EL (cell line): ENCODE data around the gene STAC3.

Source experiments
- DNase-seq: peaks from one replicate; pipeline ENCODE4 v3.0.0-alpha.2; 2016

Gene STAC3

GRCh38 chr12:57210461-57210860 lies 40.5 kb downstream of the STAC3 start:
- no peak for DNase-seq

GRCh38 chr12:57209916-57210315 lies 41.1 kb downstream of the STAC3 start:
- DNase-seq, result no peak

GRCh38 chr12:57208631-57209282 lies 42.2 kb downstream of the STAC3 start:
- no peak for DNase-seq

DNA sequence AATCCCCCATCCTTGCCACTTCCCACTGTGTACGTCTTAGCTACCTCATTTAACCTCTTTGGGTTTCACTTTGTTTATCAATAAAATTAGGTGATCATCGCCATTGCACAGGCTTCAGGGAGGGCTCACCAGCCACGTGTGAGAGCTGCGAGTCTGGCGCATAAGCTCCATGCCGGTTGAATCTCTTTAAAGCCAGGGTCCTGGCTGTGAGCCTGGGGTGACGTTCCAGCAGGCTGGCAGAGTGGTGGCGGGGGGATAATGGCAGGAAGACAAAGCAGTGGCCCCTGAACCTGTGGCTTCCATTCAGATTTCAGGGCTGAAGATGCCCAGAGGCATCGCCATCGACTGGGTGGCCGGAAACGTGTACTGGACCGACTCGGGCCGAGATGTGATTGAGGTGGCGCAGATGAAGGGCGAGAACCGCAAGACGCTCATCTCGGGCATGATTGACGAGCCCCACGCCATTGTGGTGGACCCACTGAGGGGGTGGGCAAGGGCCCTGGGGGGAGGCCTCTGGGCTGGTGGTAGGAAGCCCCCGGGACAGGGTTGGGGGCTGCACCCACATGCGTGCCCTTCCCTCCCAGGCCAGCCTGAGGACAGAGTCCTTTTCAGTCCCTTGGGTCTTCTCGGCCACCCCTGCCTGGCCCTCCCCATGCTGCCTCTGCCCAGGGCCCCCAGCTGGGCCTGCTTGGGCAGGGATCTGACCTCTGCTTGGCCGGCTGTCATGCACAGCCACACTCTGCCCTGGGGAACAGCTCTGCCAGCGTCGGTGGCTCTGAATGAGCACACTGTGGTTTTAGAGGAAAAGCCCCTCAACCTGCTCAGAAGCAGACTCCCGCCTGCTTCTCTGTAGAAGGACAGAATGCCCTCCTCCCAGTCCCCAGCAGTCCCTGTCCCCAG lies 43.0 kb downstream of the STAC3 start:
- DNase-seq, result no peak

DNA sequence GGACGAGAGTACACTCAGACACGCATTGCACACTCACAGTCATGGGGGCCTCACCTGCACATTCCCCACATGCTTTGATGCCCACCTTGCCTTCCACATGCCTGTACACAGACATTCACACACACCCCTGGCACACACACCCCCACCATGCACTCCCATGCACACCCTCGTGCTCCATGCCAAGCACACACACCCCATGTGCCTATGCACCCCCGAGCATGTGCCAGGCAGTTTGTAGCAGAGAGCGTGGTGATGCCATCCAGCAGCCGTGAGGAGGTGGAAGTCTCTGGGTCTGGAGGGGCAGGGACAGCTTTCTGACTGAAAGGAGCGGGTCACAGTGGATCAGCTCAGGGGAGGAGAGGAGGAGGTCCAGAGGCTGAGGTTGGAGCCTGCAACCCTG lies 45.1 kb downstream of the STAC3 start:
- no peak for DNase-seq

DNA sequence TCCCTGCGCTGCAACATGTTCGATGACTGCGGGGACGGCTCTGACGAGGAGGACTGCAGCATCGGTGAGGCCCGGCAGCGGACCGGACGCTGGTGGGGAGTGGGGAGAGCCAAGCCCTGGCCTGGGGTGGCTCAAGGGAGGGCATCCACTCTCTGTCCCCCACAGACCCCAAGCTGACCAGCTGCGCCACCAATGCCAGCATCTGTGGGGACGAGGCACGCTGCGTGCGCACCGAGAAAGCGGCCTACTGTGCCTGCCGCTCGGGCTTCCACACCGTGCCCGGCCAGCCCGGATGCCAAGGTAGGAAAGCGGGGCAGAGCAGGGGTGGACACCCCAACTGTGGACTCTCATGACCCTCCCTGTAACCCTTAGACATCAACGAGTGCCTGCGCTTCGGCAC lies 45.8 kb downstream of the STAC3 start:
- no peak for DNase-seq

GRCh38 chr12:57204454-57204853 lies 46.5 kb downstream of the STAC3 start:
- no peak for DNase-seq

GRCh38 chr12:57203791-57204190 lies 47.2 kb downstream of the STAC3 start:
- DNase-seq, result no peak

- no peak for DNase-seq
Observed at GRCh38 chr12:57203201-57203600, 47.8 kb downstream of the STAC3 start.

- no peak for DNase-seq
Observed at GRCh38 chr12:57202321-57202720, 48.7 kb downstream of the STAC3 start.

- DNase-seq, result no peak
Observed at GRCh38 chr12:57201631-57202030, 49.4 kb downstream of the STAC3 start.

DNA sequence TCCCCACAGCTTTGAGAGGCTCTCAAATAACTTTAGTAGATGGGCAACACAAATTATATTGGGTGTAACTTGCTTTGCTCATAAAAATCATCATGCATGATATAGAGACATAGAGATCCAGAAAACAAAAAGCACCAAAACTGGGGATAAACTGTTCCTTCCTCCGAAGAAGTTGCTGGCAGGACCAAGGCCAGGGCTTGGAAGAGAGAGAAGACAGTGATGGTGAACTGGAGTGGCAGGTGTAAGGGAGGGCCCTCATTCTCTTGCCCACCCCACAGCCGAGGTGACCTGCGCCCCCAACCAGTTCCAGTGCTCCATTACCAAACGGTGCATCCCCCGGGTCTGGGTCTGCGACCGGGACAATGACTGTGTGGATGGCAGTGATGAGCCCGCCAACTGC lies 49.8 kb downstream of the STAC3 start:
- DNase-seq, result no peak

GRCh38 chr12:57200497-57200896 lies 50.5 kb downstream of the STAC3 start:
- DNase-seq, result no peak

DNA sequence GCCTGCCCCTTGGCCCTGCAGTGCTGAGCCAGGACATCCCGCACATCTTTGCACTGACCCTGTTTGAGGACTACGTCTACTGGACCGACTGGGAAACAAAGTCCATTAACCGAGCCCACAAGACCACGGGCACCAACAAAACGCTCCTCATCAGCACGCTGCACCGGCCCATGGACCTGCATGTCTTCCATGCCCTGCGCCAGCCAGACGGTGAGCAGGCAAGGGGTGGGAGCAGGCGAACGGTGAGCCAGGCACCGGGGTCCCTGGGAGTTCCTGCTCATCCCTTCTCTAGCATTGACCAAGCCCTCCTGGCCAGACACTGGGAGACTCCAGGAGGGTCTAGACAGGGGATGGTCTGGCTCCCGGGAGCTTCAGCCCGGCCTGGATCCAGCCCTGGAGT lies 51.8 kb downstream of the STAC3 start:
- DNase-seq, result no peak

GRCh38 chr12:57198329-57198728 lies 52.7 kb downstream of the STAC3 start:
- DNase-seq, result no peak

GRCh38 chr12:57196956-57197355 lies 54.0 kb downstream of the STAC3 start:
- no peak for DNase-seq

- no peak for DNase-seq
Observed at GRCh38 chr12:57196439-57196838, 54.5 kb downstream of the STAC3 start.

DNA sequence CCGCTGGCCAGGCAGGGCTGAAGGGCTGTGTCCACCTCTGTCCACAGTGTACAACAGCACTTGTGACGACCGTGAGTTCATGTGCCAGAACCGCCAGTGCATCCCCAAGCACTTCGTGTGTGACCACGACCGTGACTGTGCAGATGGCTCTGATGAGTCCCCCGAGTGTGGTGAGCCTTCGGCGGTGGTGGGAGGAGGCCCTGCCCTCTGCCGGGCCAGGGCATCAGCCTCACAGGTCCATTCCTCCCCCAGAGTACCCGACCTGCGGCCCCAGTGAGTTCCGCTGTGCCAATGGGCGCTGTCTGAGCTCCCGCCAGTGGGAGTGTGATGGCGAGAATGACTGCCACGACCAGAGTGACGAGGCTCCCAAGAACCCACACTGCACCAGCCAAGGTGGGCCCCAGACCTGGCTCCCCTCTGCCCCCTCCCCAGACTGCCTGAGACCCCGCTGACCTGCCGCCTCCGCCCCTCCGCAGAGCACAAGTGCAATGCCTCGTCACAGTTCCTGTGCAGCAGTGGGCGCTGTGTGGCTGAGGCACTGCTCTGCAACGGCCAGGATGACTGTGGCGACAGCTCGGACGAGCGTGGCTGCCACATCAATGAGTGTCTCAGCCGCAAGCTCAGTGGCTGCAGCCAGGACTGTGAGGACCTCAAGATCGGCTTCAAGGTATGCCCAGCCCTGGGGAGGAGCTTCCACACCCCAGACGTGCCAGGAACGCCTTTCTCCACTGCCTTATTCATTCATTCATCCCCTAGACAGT lies 55.2 kb downstream of the STAC3 start:
- no peak for DNase-seq

DNA sequence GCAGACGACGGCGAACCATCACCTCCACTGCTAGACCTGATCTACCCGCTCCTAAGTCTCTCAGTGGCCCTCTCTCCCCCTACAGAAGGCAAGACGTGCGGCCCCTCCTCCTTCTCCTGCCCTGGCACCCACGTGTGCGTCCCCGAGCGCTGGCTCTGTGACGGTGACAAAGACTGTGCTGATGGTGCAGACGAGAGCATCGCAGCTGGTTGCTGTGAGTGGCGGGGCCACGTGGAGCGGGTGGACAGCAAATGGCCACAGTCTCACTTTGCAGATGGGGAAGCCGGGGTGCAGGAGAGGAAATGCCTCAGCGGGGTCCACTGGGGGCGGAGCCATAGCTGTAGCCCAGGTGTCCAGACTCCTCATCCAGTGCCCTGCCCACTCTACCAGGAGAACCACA lies 55.8 kb downstream of the STAC3 start:
- no peak for DNase-seq

- no peak for DNase-seq
Observed at GRCh38 chr12:57194253-57194652, 56.7 kb downstream of the STAC3 start.

GRCh38 chr12:57193706-57194245 lies 57.2 kb downstream of the STAC3 start:
- DNase-seq, result no peak
